Measurements from ENCODE around the gene MED29.

GRCh38 chr19:39438270-39438934 lies 47.2 kb downstream of the MED29 start:
- TF ChIP-seq RAD21 (conservative IDR thresholded peaks at IDR 0.05 in 1 of 2, IDR thresholded peaks at IDR 0.05 in 1 of 2): no peak
- TF ChIP-seq MAFK (IDR thresholded peaks at IDR 0.05; ENCODE audit: partially characterized antibody): no peak
- TF ChIP-seq CHD2 (IDR thresholded peaks at IDR 0.05; ENCODE audit: low read length, partially characterized antibody): no peak
- TF ChIP-seq POLR2A (IDR thresholded peaks at IDR 0.05; ENCODE audit: low read length): no peak
- TF ChIP-seq, protein P1, sequence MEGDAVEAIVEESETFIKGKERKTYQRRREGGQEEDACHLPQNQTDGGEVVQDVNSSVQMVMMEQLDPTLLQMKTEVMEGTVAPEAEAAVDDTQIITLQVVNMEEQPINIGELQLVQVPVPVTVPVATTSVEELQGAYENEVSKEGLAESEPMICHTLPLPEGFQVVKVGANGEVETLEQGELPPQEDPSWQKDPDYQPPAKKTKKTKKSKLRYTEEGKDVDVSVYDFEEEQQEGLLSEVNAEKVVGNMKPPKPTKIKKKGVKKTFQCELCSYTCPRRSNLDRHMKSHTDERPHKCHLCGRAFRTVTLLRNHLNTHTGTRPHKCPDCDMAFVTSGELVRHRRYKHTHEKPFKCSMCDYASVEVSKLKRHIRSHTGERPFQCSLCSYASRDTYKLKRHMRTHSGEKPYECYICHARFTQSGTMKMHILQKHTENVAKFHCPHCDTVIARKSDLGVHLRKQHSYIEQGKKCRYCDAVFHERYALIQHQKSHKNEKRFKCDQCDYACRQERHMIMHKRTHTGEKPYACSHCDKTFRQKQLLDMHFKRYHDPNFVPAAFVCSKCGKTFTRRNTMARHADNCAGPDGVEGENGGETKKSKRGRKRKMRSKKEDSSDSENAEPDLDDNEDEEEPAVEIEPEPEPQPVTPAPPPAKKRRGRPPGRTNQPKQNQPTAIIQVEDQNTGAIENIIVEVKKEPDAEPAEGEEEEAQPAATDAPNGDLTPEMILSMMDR (IDR thresholded peaks at IDR 0.05): no peak
- TF ChIP-seq RFX5 (IDR thresholded peaks at IDR 0.05): no peak
